SU-DHL-6 (cell line): Measurements from ENCODE around the gene MIOX.
"Not testable (repeated sequence)": the region's sequence is repeated elsewhere in the genome, so short reads cannot be mapped to it uniquely, and the experiment has no call there.

Experiments used
- H2AFZ ChIP-seq: fragments of 200-600 bp; sonication (generic); 2 replicates; pipeline ENCODE4 v1.6.1; 2014; ENCODE audit warnings: low read depth, mild to moderate bottlenecking, moderate library complexity, mixed read lengths, antibody characterized with exemption, low read length; ENCODE audit not compliant: severe bottlenecking
- H3F3A ChIP-seq: fragments of 200-600 bp; shearing (Covaris generic); 2 replicates; pipeline ENCODE4 v1.6.0; 2016; ENCODE audit warnings: antibody characterized with exemption, mild to moderate bottlenecking; ENCODE audit not compliant: insufficient read depth
- H3K27ac ChIP-seq: fragments of 200-600 bp; sonication (generic); 2 replicates; pipeline ENCODE4 v1.5.1; 2016; ENCODE audit warnings: low read depth, mild to moderate bottlenecking, low read length, moderate library complexity, mixed read lengths
- H3K27me3 ChIP-seq: fragments of 200-600 bp; sonication (generic), shearing (Covaris generic); 2 replicates; pipeline ENCODE4 v1.6.0; 2014; ENCODE audit warnings: mild to moderate bottlenecking, low read length
- H3K36me3 ChIP-seq: fragments of 200-600 bp; sonication (generic); 2 replicates; pipeline ENCODE4 v1.6.1; 2014; ENCODE audit warnings: mild to moderate bottlenecking, low read length, mixed read lengths
- H3K4me2 ChIP-seq: fragments of 300-600, 200-600 bp; shearing (Covaris generic), sonication (generic); 2 replicates; pipeline ENCODE4 v1.6.0; 2014; ENCODE audit warnings: low read length, low read depth, mild to moderate bottlenecking; ENCODE audit not compliant: poor library complexity, severe bottlenecking
- H3K4me3 ChIP-seq: fragments of 200-600 bp; sonication (generic); 2 replicates; pipeline ENCODE4 v1.5.1; 2014; ENCODE audit warnings: antibody characterized with exemption, low read length, mild to moderate bottlenecking, mixed read lengths; ENCODE audit not compliant: insufficient read depth, poor library complexity, severe bottlenecking
- H3K79me2 ChIP-seq: fragments of 200-600 bp; sonication (generic); 2 replicates; pipeline ENCODE4 v1.6.1; 2014; ENCODE audit warnings: mild to moderate bottlenecking, low read length, moderate library complexity; ENCODE audit not compliant: insufficient read depth
- H3K9ac ChIP-seq: fragments of 200-600 bp; sonication (generic); 2 replicates; pipeline ENCODE4 v1.7.0; 2014; ENCODE audit warnings: mild to moderate bottlenecking, low read length
- H3K9me2 ChIP-seq: fragments of 200-600 bp; sonication (generic); replicated peaks from 2 replicates; pipeline ENCODE4 v1.6.1; 2014; ENCODE audit warnings: low read length; ENCODE audit not compliant: insufficient read depth
- H3K9me3 ChIP-seq: fragments of 200-600 bp; sonication (generic); 2 replicates; pipeline ENCODE4 v1.6.1; 2014; ENCODE audit warnings: low read length, mixed read lengths; ENCODE audit not compliant: insufficient read depth
- H4K20me1 ChIP-seq: fragments of 200-600 bp; sonication (generic); 2 replicates; pipeline ENCODE4 v1.6.1; 2014; ENCODE audit warnings: low read depth, mild to moderate bottlenecking, antibody characterized with exemption, low read length, moderate library complexity, mixed read lengths
- EZH2phosphoT487 ChIP-seq: fragments of 200-600 bp; sonication (generic), shearing (Covaris generic); conservative IDR thresholded peaks from 2 replicates; pipeline ENCODE4 v1.6.1; 2018; ENCODE audit warnings: mild to moderate bottlenecking, antibody characterized with exemption, low read length, moderate library complexity, mixed read lengths
- TF ChIP-seq, protein P1 (sequence below): fragments of 200-600 bp; sonication (generic); IDR thresholded peaks from one replicate; pipeline ENCODE4 v1.5.1; 2017; ENCODE audit warnings: antibody characterized with exemption, mild to moderate bottlenecking, low read length, moderate library complexity; ENCODE audit not compliant: insufficient read depth, poor library complexity, severe bottlenecking

Gene MIOX

DNA sequence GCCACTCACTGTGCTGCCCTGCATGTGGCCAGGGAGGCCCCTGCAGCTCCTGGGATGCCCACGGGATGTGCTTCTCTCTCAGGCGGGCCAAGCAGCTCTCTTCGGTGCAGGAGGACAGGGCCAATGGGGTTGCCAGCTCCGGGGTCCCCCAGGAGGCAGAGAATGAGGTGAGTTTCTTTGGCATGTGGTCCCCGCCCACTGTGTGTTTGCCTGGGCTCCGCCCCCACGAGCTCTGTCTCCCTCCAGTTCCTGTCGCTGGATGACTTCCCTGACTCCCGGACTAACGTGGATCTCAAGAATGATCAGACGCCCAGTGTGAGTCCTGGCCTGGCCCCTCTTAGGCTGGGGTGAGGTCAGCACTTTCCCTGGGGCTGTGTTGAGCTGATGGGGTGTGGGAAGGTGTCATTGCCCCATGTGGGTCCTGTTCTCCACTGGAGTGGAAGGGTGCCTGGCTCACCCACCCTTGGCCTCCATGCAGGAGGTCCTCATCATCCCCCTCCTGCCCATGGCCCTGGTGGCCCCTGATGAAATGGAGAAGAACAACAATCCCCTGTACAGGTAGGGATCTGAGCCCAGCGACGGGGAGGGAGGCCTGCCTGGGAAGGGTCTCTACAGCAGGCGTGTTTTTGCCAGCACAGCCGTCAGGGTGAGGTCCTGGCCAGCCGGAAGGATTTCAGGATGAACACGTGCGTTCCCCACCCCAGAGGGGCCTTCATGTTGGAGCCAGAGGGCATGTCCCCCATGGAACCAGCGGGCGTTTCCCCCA is 31.0 kb downstream of the MIOX start:
- Histone ChIP-seq H3K4me3 (no peak overlapping the region), H4K20me1 (no peaks in the 10 kb centered on the region), H3K79me2 (peaks cover 38% of the 10 kb centered on the region), H3K27me3 (no peaks in the 10 kb centered on the region), H3K9me3 (no peaks in the 10 kb centered on the region), H3K27ac (no peak overlapping the region), H3K4me2 (no peak overlapping the region), H3K36me3 (peaks cover 3% of the 10 kb centered on the region; the same call in 1 of the 2 replicates), H3F3A (no peaks in the 10 kb centered on the region), H2AFZ (no peak overlapping the region), H3K9me2 (no peaks in the 10 kb centered on the region), H3K9ac (no peak overlapping the region)
- TF ChIP-seq, protein P1, sequence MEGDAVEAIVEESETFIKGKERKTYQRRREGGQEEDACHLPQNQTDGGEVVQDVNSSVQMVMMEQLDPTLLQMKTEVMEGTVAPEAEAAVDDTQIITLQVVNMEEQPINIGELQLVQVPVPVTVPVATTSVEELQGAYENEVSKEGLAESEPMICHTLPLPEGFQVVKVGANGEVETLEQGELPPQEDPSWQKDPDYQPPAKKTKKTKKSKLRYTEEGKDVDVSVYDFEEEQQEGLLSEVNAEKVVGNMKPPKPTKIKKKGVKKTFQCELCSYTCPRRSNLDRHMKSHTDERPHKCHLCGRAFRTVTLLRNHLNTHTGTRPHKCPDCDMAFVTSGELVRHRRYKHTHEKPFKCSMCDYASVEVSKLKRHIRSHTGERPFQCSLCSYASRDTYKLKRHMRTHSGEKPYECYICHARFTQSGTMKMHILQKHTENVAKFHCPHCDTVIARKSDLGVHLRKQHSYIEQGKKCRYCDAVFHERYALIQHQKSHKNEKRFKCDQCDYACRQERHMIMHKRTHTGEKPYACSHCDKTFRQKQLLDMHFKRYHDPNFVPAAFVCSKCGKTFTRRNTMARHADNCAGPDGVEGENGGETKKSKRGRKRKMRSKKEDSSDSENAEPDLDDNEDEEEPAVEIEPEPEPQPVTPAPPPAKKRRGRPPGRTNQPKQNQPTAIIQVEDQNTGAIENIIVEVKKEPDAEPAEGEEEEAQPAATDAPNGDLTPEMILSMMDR, result no peak
- no peak for TF ChIP-seq EZH2phosphoT487

DNA sequence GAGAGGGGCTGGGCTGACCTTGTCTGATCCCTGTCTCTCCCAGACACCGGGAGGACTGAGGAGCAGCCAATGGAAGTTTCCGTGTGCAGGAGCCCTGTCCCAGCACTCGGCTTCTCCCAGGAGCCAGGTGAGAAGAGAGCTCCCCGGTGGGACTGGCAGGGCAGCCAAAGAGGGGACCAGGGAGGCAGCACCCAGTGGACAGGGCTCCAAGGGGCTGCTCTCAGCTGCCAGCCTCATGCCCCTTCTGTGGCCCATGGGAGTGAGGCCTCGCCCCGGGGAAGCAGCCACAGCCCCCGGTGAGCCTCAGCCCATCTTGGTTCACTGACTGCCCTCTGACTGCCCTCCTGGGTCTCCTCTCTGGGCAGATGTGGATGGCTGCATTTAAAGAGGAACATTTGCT is 31.9 kb downstream of the MIOX start:
- TF ChIP-seq, protein P1, result no peak
- TF ChIP-seq EZH2phosphoT487, result no peak
- Histone ChIP-seq H3K79me2 (peaks cover 28% of the 10 kb centered on the region), H2AFZ (no peak overlapping the region), H3K9ac (no peak overlapping the region), H3K4me3 (no peak overlapping the region), H3K27ac (no peak overlapping the region), H3K4me2 (no peak overlapping the region), H3K9me2 (no peaks in the 10 kb centered on the region), H3K36me3 (no peaks in the 10 kb centered on the region), H3K27me3 (no peaks in the 10 kb centered on the region), H3K9me3 (no peaks in the 10 kb centered on the region), H4K20me1 (no peaks in the 10 kb centered on the region), H3F3A (no peaks in the 10 kb centered on the region)

DNA sequence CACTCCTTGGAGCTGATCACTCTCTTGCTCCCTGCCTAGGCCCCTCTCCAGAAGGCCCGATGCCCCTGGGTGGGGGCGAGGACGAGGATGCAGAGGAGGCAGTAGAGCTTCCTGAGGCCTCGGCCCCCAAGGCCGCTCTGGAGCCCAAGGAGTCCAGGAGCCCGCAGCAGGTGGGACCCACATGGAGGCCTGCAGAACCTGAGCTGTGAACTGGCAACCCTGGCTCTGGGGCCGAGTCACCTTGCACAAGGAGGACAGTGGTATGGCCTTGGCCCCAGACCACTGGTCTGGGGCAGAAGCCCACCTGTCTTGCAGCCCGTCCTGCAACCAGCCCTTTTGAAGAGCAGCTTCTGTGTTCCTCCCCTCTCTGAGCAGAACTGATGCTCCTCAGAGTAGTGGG is 32.5 kb downstream of the MIOX start:
- H2AFZ ChIP-seq, result no peak overlapping the region
- no peaks in the 10 kb centered on the region for H3K9me3 ChIP-seq
- no peak overlapping the region for H3K4me2 ChIP-seq
- H3K27ac ChIP-seq, result no peak overlapping the region
- H3K9me2 ChIP-seq, result no peaks in the 10 kb centered on the region
- H3K4me3 ChIP-seq, result no peak overlapping the region
- H3F3A ChIP-seq, result no peaks in the 10 kb centered on the region
- H3K9ac ChIP-seq, result no peak overlapping the region
- no peak for TF ChIP-seq EZH2phosphoT487
- TF ChIP-seq, protein P1, result no peak
- H4K20me1 ChIP-seq, result no peaks in the 10 kb centered on the region
- peaks cover 25% of the 10 kb centered on the region for H3K79me2 ChIP-seq
- no peaks in the 10 kb centered on the region for H3K36me3 ChIP-seq
- H3K27me3 ChIP-seq, result no peaks in the 10 kb centered on the region

DNA sequence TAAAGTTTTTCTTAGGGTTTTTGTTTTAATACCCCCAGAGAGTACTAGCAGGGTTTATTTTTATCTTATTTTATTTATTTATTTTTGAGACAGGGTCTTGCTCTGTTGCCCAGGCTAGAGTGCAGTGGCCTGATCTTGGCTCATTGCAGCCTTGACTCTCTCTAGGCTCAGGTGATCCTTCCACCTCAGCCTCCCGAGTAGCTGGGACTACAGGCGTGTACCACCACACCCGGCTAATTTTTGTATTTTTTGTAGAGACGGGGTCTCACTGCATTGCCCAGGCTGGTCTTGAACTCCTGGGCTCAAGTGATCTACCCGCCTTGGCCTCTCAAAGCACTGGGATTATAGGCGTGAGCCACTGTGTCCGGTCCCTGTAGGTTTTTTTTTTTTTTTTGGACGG is 33.5 kb downstream of the MIOX start:
- not testable (repeated sequence) for H3K4me3 ChIP-seq, H3K9me3 ChIP-seq, H4K20me1 ChIP-seq, H2AFZ ChIP-seq, H3K36me3 ChIP-seq, H3F3A ChIP-seq, H3K27ac ChIP-seq, H3K4me2 ChIP-seq, H3K9ac ChIP-seq, H3K9me2 ChIP-seq, H3K27me3 ChIP-seq
- peaks cover 23% of the 10 kb centered on the region for H3K79me2 ChIP-seq
